ENCODE measurements around the gene TRAPPC11.

Gene TRAPPC11

DNA sequence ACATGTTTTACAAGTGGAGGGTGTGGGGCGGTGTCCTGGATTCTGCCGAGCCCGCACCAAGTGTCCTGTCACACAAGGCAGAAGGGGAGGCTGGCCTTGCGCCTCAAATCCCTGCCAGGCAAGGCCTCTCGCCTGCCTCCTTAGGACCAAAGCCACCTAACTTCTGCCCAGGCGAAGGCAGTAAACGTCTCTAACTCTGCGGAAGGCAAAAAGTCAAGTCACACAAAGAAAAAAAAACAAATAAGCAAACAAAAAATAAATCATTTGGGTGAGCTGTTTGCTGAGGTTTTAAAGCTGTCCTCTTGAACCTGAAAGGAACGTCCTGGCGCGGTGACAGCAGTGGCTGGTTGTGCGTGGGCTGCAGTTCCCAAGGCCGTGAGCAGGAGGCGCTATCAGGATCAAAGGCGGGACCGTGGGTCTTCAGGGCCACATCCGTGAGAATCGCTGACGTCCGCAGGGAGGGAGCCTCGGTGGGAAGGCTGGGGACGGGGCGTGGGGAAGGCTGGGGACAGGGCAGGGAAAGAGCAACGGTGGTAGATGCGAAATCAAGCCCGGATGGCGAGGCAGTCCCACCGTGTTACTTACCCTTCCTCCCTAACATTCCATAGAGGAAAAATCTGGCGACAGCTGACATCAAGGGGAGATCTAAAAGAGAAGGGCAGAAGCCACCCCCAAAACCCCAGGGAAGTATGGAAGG, 99.1 kb downstream of the TRAPPC11 start:
- Histone ChIP-seq H3K4me3 (ENCODE audit: low read length) (no peak overlapping the region), H3K27me3 (ENCODE audit: low read depth, low read length) (no peaks in the 10 kb centered on the region), H3K79me2 (ENCODE audit: low read length) (no peaks in the 10 kb centered on the region), H3K4me2 (ENCODE audit: low read length) (no peak overlapping the region), H3K4me1 (ENCODE audit: low read length) (no peaks in the 10 kb centered on the region), H3K36me3 (replicated peaks; ENCODE audit: low read depth, low read length) (no peaks in the 10 kb centered on the region), H3K9ac (ENCODE audit: low read length) (no peak overlapping the region), H2AFZ (ENCODE audit: low read depth, low read length) (no peak overlapping the region), H4K20me1 (ENCODE audit: insufficient read depth, low read length) (no peaks in the 10 kb centered on the region), H3K27ac (ENCODE audit: low read length) (no peak overlapping the region), H3K9me3 (ENCODE audit: insufficient read depth, low read length) (no peaks in the 10 kb centered on the region)
- TF ChIP-seq EZH2phosphoT487 (IDR thresholded peaks at IDR 0.05; ENCODE audit: low read depth): no peak
- TF ChIP-seq, protein P1, sequence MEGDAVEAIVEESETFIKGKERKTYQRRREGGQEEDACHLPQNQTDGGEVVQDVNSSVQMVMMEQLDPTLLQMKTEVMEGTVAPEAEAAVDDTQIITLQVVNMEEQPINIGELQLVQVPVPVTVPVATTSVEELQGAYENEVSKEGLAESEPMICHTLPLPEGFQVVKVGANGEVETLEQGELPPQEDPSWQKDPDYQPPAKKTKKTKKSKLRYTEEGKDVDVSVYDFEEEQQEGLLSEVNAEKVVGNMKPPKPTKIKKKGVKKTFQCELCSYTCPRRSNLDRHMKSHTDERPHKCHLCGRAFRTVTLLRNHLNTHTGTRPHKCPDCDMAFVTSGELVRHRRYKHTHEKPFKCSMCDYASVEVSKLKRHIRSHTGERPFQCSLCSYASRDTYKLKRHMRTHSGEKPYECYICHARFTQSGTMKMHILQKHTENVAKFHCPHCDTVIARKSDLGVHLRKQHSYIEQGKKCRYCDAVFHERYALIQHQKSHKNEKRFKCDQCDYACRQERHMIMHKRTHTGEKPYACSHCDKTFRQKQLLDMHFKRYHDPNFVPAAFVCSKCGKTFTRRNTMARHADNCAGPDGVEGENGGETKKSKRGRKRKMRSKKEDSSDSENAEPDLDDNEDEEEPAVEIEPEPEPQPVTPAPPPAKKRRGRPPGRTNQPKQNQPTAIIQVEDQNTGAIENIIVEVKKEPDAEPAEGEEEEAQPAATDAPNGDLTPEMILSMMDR (IDR thresholded peaks at IDR 0.05; ENCODE audit: low read depth, low read length): no peak

DNA sequence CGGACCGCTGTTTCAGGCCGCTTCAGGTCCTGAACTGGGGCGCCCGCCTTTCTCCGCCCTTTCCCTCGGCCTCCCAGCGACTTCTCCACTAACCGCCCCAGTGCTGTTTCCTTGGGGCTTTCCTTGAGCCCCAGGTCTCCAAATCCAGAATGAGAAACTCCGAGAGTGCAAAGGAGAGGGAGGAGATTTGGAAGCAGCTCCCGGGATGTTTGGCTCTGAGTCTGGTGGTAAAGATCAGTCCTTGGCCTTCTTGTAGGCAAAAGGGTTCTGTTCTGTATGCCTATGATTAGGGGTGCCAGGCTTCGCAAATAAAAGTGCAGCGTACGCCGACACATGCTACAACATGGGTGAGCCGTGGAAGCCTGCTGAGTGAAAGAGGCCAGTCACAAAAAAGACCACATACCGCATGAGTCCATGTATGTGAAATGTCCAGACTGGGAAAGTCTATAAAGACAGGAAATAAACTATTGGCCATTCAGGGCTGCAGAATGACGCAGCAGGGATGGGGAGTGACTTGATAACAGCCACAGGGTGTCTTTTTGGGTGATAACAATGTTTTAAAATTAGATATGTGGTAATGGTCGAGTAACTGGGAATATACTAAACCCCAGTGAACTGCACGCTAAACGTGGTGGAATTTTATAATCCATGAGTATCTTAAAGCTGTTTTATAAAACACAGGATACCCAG, 99.8 kb downstream of the TRAPPC11 start:
- TF ChIP-seq EZH2phosphoT487 (IDR thresholded peaks at IDR 0.05; ENCODE audit: low read depth): no peak
- TF ChIP-seq, protein P1 (IDR thresholded peaks at IDR 0.05; ENCODE audit: low read depth, low read length): no peak
- H3K9ac ChIP-seq (ENCODE audit: low read length): no peak overlapping the region
- no peak overlapping the region for H2AFZ ChIP-seq (ENCODE audit: low read depth, low read length)

DNA sequence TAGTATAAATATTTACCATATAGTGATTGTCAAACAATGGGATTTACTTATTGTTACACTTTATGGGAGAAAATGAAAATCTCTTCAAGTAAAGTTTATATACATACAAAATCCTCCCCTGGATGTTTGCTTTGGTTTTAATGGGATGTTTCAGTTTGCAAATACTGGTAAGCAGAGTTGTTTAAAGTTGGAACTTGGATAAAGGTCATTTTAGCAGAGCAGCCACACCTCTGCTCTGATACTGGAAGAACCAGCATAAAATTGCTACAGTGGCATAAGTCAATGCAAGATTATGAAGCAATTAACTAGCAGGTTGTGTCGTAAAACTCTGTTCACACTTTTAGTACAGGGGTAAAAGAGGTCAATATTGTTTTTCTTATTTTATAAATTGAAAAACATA, 101.2 kb downstream of the TRAPPC11 start:
- no peak overlapping the region for H3K27ac ChIP-seq (ENCODE audit: low read length)
- no peaks in the 10 kb centered on the region for H3K36me3 ChIP-seq (replicated peaks; ENCODE audit: low read depth, low read length)
- no peak for TF ChIP-seq EZH2phosphoT487 (IDR thresholded peaks at IDR 0.05; ENCODE audit: low read depth)
- TF ChIP-seq, protein P1 (IDR thresholded peaks at IDR 0.05; ENCODE audit: low read depth, low read length): no peak
- H4K20me1 ChIP-seq (ENCODE audit: insufficient read depth, low read length): no peaks in the 10 kb centered on the region
- H3K4me2 ChIP-seq (ENCODE audit: low read length): no peak overlapping the region
- no peaks in the 10 kb centered on the region for H3K4me1 ChIP-seq (ENCODE audit: low read length)
- H3K79me2 ChIP-seq (ENCODE audit: low read length): no peaks in the 10 kb centered on the region
- H3K9me3 ChIP-seq (ENCODE audit: insufficient read depth, low read length): no peaks in the 10 kb centered on the region
- H3K4me3 ChIP-seq (ENCODE audit: low read length): no peak overlapping the region
- no peak overlapping the region for H3K9ac ChIP-seq (ENCODE audit: low read length)
- H3K27me3 ChIP-seq (ENCODE audit: low read depth, low read length): no peaks in the 10 kb centered on the region
- H2AFZ ChIP-seq (ENCODE audit: low read depth, low read length): no peak overlapping the region

More for the DNA sequence above, 99.8 kb downstream of the TRAPPC11 start:
- H3K27ac ChIP-seq (ENCODE audit: low read length): no peak overlapping the region
- H3K27me3 ChIP-seq (ENCODE audit: low read depth, low read length): no peaks in the 10 kb centered on the region
- H3K4me1 ChIP-seq (ENCODE audit: low read length): no peaks in the 10 kb centered on the region
- no peaks in the 10 kb centered on the region for H3K9me3 ChIP-seq (ENCODE audit: insufficient read depth, low read length)
- H4K20me1 ChIP-seq (ENCODE audit: insufficient read depth, low read length): no peaks in the 10 kb centered on the region
- H3K4me2 ChIP-seq (ENCODE audit: low read length): no peak overlapping the region
- no peaks in the 10 kb centered on the region for H3K36me3 ChIP-seq (replicated peaks; ENCODE audit: low read depth, low read length)
- H3K4me3 ChIP-seq (ENCODE audit: low read length): no peak overlapping the region
- no peaks in the 10 kb centered on the region for H3K79me2 ChIP-seq (ENCODE audit: low read length)

All from OCI-LY3 (cell line).